ENCODE measurements around the gene PSD4.

DNA sequence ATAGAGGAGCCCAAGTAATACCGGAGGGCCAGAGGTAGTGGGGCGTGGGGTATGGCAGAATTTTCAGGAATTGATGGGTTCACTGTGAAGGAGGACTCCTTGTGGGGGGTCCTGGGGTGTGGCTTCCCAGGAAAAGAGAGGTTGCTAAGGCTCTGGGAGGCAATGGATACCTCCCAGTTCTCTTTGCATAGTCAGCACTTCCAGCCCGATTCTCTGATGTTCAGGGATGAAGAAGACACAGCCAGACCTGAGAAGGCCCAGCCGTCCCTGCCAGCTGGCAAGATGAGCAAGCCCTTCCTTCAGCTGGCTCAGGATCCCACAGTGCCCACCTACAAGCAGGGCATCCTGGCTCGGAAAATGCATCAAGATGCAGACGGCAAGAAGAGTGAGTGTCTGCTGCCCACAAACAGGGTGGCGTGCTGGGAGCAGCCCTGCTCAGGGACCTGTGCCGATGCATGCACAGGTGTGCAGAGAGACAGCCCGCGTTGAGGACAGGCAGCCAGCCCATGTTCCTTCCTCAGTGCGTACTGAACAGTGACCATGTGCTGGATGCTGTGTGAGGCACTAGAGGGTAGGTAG is 22.2 kb downstream of the PSD4 start:
- no peak for TF ChIP-seq EP300 (IDR thresholded peaks at IDR 0.05)
- TF ChIP-seq, protein P1, sequence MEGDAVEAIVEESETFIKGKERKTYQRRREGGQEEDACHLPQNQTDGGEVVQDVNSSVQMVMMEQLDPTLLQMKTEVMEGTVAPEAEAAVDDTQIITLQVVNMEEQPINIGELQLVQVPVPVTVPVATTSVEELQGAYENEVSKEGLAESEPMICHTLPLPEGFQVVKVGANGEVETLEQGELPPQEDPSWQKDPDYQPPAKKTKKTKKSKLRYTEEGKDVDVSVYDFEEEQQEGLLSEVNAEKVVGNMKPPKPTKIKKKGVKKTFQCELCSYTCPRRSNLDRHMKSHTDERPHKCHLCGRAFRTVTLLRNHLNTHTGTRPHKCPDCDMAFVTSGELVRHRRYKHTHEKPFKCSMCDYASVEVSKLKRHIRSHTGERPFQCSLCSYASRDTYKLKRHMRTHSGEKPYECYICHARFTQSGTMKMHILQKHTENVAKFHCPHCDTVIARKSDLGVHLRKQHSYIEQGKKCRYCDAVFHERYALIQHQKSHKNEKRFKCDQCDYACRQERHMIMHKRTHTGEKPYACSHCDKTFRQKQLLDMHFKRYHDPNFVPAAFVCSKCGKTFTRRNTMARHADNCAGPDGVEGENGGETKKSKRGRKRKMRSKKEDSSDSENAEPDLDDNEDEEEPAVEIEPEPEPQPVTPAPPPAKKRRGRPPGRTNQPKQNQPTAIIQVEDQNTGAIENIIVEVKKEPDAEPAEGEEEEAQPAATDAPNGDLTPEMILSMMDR (IDR thresholded peaks at IDR 0.05): no peak
